KG1 (cell line): ENCODE data around the gene LGALS9.
"Not testable (repeated sequence)": the region's sequence is repeated elsewhere in the genome, so short reads cannot be mapped to it uniquely, and the experiment has no call there.

Experiments
- DNase-seq: peaks from one replicate; lab custom pipeline; 2025; lab: John Stamatoyannopoulos, UW

LGALS9 gene

DNA sequence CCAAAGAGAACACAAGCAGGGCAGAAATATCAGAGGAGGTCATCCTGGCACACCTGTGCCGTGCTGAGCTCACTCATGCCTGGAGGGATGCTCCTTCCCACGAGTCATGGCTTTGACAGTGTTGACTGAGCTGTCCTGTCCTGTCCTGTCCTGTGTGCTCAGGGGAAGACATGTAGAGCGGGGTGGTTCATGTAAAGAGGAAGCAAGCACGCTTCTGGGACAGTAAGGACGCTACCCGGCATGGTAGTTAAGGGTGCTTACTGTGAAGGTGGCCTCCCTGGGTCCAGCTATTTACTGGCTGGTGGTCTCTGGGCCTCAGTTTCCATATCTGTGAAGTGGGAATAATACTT, 398 bp downstream of the LGALS9 start:
- DNase-seq, result peak; percentile 30

- no peak for DNase-seq
These were observed 1.1 kb downstream of the LGALS9 start for GRCh38 chr17:27631897-27632725.

- not testable (repeated sequence) for DNase-seq
These were observed 1.8 kb downstream of the LGALS9 start for GRCh38 chr17:27632766-27633165.

DNA sequence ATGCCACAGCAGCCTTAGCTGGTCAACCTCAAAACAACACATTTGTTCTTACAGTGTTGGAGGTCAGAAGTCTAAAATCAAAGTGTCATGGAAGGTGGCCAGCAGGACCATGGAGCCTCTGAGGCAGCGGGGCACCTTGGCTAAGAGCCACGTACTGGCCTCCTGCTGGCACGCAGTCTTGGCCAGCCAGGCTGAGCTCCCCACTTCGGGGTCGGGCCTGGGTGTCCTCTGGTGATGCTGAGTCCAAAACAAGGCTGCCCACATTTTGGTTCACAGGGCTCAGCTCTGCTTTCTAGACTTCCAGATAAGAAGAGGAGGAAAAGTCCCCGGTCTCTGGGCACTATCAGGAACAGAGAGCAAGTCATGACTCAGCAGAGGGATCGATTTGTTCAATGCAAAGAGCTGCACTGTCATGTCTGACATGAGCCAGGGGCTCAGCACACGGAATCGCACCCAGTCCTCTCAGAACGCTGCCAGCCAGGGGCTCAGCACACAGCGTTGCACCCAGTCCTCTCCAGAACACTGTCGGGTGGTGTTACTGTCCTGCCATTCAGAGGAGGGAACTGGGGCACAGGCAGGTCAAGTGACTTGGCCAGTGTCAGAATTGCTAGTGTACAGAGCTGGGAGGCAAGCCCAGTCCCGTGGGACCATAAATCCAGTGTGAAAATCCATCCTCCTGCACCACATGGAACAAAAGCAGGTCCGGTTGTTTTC, 2.5 kb downstream of the LGALS9 start:
- DNase-seq, result no peak

DNA sequence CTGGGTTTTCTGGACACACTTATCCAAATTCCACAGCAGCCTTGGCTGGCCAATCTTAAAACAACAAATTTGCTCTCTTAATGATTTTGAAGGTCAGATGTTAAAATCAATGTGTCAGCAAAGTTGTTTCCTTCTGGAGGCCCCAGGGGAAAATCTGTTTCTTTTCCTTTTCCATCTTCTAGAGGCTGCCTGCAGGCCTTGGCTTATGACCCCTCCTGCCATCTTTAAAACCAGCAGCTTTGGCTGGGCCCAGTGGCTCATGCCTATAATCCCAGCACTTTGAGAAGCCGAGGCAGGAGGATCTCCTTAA, 3.0 kb downstream of the LGALS9 start:
- no peak for DNase-seq

DNA sequence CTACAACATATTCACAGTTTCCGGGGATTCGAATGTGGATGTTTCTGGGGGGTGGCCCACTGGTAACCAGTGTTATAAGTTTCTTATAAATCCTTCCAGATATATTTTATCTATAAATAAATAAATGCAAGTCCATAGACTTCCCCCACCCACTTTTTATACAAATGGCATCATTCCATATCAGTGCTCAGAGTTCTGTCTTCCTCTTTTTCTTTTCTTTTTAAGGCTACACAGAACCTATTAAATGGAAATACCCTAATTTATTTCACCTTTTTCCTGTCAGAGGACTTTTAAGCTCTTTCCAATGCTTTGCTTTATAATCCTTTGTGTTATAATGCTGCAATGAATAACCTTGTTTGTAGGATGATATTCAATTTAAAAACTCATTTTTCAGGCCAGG, 3.8 kb downstream of the LGALS9 start:
- no peak for DNase-seq

GRCh38 chr17:27635275-27635823, 4.4 kb downstream of the LGALS9 start:
- peak; percentile 24 for DNase-seq

DNA sequence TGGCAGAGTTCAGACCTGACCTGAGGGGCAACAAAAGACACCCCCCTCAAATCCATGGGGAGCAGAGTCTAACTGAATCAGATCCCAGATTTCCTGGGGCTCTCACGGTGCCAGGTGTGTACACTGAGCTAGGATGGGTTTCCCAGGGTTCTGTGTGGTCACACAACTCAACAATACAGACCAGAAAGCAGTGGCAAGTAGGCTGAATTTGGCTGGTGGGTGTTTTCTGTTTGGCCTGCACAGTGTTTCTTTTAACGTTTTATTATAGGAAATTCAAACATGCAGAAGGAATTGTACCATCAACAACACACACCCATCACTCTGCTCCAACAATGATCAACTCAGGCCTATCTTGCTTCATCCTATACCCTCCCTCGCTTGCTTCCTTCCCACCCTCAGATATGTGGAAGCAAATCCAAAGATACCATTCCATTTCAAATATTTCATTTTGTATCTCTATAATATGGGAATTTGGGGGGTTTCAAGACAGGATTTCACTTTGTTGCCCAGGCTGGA, 5.1 kb downstream of the LGALS9 start:
- not testable (repeated sequence) for DNase-seq

DNA sequence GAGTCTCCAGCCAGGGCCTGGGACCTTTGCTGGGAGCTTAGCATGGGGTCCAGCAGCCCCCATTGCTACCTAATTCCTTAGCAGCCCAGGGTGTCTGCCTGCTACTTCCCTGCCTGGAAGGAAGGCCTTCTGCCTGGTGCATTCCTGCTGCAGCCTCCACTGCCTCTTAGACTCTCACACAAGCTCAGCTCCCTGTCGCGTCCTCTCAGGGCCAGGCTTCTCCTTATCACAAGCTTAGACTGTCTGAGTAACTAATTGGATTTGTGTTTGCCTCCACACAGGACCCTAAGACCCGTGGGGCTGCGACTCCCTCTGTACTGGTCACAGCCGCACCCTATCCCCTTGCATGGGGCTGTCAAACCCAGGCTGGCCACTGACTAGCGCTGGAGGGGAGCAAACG, 6.8 kb downstream of the LGALS9 start:
- DNase-seq, result not testable (repeated sequence)

- not testable (repeated sequence) for DNase-seq
These were observed 7.5 kb downstream of the LGALS9 start for GRCh38 chr17:27638415-27638914.

GRCh38 chr17:27640790-27641189, 9.8 kb downstream of the LGALS9 start:
- no peak for DNase-seq

GRCh38 chr17:27644586-27644985, 13.6 kb downstream of the LGALS9 start:
- no peak for DNase-seq

DNA sequence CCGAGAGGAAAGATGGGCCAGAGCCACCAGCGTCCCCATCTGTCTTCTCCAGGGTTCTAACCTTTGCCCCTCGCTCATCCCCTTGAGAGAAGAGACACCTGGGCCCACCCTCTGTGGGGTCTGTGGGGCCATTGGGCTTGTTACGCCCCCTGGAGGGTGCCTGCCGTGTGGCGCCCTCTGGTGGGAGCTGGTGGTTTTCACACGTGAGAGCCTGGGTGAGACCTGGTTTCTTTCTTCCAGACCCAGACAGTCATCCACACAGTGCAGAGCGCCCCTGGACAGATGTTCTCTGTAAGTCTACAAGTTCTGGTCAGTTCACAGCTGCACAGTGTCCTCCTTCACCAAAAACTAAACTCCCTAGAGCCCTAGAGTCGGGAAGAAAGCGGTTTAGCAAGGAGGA, 14.6 kb downstream of the LGALS9 start:
- not testable (repeated sequence) for DNase-seq

DNA sequence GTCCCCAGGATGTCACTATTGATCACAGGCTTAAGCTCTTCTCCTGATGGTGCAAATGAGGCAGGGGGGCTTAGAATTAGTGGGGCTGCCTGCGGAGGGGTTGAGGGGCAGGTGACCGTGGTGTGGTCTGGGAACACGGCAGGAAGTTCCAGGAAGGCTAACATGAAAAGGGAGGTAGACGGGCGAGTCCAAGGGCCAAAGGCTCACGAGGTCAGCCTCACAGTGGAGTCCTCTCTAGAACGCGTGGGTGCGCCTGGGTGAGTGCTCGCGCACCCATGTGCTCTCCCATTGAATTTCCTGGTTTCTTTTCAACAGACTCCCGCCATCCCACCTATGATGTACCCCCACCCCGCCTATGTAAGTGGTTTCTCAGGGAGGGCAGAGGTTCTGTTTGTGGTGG, 15.2 kb downstream of the LGALS9 start:
- no peak for DNase-seq

- DNase-seq, result no peak
These were observed 16.8 kb downstream of the LGALS9 start for GRCh38 chr17:27647765-27648164.

DNA sequence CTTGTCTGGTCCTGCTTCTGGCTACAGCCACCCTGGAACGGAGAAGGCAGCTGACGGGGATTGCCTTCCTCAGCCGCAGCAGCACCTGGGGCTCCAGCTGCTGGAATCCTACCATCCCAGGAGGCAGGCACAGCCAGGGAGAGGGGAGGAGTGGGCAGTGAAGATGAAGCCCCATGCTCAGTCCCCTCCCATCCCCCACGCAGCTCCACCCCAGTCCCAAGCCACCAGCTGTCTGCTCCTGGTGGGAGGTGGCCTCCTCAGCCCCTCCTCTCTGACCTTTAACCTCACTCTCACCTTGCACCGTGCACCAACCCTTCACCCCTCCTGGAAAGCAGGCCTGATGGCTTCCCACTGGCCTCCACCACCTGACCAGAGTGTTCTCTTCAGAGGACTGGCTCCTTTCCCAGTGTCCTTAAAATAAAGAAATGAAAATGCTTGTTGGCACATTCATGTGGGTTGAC, 18.2 kb downstream of the LGALS9 start:
- not testable (repeated sequence) for DNase-seq

DNA sequence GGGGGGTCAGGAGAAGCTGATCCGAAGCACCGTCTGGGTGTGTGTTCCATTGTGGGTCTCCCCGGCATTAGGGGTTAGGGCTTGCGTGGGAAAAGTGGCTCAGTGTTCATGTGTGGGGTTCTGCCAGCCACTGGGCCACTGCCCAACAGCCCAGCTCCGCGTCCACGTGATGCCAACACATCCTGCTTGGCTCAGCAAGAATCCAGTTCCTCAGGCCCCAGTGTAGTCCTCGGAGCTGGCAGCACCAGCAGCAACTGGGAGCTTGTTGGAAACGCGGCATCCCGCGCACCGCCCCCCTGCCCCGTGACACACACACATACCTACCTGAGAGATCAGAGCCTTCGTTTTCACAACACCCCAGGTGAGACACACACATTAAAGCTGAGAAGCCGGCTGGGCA, 18.9 kb downstream of the LGALS9 start:
- DNase-seq, result no peak

- no peak for DNase-seq
These were observed 19.8 kb downstream of the LGALS9 start for GRCh38 chr17:27650836-27651235.

GRCh38 chr17:27651411-27652345, 20.7 kb downstream of the LGALS9 start:
- DNase-seq, result peak; percentile 4

- not testable (repeated sequence) for DNase-seq
These were observed 22.5 kb downstream of the LGALS9 start for GRCh38 chr17:27653449-27653971.

GRCh38 chr17:27654136-27654535, 23.1 kb downstream of the LGALS9 start:
- no peak for DNase-seq
